ENCODE results near the gene CTNNA3. TPM values are rescaled to one million over a fixed set of nuclear protein-coding genes. Genes with fewer than 3 reads are reported as not detected.

The CTNNA3 gene
- total RNA-seq, 2 donors from 2014 or later, result under 0.01 to 0.33 TPM

- H3K9me3 ChIP-seq, result no peaks in the 10 kb centered on the region
- DNase-seq (no peak), ATAC-seq (no peak)
- TF ChIP-seq CTCF (IDR thresholded peaks at IDR 0.05) (no peak), POLR2A (IDR thresholded peaks at IDR 0.05) (no peak)
- intact Hi-C loops (cut with DNase I), result no loop called here
- H3K36me3 ChIP-seq (replicated peaks in 1 of 2; ENCODE audit: insufficient read depth in 1 of 2, low read depth in 2 of 2), result no peaks in the 10 kb centered on the region
- no peak overlapping the region for H3K4me3 ChIP-seq
- 26 to 40% methylated on average over 1 of the region's 1 CpG for WGBS, 2 donors
- H3K27me3 ChIP-seq, result no peaks in the 10 kb centered on the region
- no peak overlapping the region for H3K27ac ChIP-seq
- H3K4me1 ChIP-seq, result no peaks in the 10 kb centered on the region
Measured at GRCh38 chr10:67607472-67607871, 88.5 kb downstream of the CTNNA3 start.

DNA sequence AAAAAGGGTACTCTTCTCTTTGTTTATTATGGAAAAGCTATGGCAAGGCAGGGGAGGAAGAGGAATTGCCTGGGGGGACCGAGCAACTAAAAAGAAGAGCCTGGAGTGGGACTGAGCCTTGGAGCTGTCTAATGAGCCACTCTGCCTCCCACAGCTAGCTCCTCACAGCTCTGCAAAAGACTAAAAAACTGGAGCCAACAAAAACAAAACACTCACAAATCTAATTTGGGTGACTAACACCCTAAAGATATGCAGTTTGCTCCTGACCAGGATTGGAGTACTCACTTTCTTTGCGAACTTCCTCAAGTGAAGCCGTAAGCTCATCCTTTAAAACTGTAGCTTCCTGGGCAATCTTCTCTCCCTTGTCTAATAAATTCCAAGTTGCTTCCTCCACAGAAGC is 89.4 kb downstream of the CTNNA3 start:
- Histone ChIP-seq H3K9me3 (no peaks in the 10 kb centered on the region), H3K4me3 (no peak overlapping the region), H3K36me3 (replicated peaks in 1 of 2; ENCODE audit: insufficient read depth in 1 of 2, low read depth in 2 of 2) (no peaks in the 10 kb centered on the region), H3K27ac (no peak overlapping the region), H3K4me1 (no peaks in the 10 kb centered on the region), H3K27me3 (no peaks in the 10 kb centered on the region)
- 70 to 91% methylated on average over 3 of the region's 3 CpGs for WGBS, 2 donors
- intact Hi-C loops (cut with DNase I), result no loop called here
- DNase-seq (no peak), ATAC-seq (no peak)
- no peak for TF ChIP-seq POLR2A (IDR thresholded peaks at IDR 0.05)
- no peak for TF ChIP-seq CTCF (IDR thresholded peaks at IDR 0.05)

- 82 to 85% methylated on average over 3 of the region's 3 CpGs for WGBS, 2 donors
- H3K9me3 ChIP-seq, result no peaks in the 10 kb centered on the region
- ATAC-seq, result no peak
- H3K27ac ChIP-seq, result no peak overlapping the region
- intact Hi-C loops (cut with DNase I), result no loop called here
- H3K4me3 ChIP-seq, result no peak overlapping the region
- DNase-seq, result no peak
- H3K27me3 ChIP-seq, result no peaks in the 10 kb centered on the region
- TF ChIP-seq CTCF (IDR thresholded peaks at IDR 0.05) (no peak), POLR2A (IDR thresholded peaks at IDR 0.05) (no peak)
- no peaks in the 10 kb centered on the region for H3K4me1 ChIP-seq
- H3K36me3 ChIP-seq (replicated peaks in 1 of 2; ENCODE audit: insufficient read depth in 1 of 2, low read depth in 2 of 2), result no peaks in the 10 kb centered on the region
Measured at GRCh38 chr10:67603701-67604100, 92.3 kb downstream of the CTNNA3 start.

GRCh38 chr10:67603086-67603485 is 92.9 kb downstream of the CTNNA3 start:
- Histone ChIP-seq H3K9me3 (no peaks in the 10 kb centered on the region), H3K36me3 (replicated peaks in 1 of 2; ENCODE audit: insufficient read depth in 1 of 2, low read depth in 2 of 2) (no peaks in the 10 kb centered on the region), H3K27me3 (no peaks in the 10 kb centered on the region), H3K4me1 (no peaks in the 10 kb centered on the region), H3K4me3 (no peak overlapping the region), H3K27ac (no peak overlapping the region)
- DNase-seq, result no peak
- 73 to 86% methylated on average over 8 of the region's 8 CpGs for WGBS, 2 donors
- intact Hi-C loops (cut with DNase I), result no loop called here
- ATAC-seq, result no peak
- no peak for TF ChIP-seq CTCF (IDR thresholded peaks at IDR 0.05)

DNA sequence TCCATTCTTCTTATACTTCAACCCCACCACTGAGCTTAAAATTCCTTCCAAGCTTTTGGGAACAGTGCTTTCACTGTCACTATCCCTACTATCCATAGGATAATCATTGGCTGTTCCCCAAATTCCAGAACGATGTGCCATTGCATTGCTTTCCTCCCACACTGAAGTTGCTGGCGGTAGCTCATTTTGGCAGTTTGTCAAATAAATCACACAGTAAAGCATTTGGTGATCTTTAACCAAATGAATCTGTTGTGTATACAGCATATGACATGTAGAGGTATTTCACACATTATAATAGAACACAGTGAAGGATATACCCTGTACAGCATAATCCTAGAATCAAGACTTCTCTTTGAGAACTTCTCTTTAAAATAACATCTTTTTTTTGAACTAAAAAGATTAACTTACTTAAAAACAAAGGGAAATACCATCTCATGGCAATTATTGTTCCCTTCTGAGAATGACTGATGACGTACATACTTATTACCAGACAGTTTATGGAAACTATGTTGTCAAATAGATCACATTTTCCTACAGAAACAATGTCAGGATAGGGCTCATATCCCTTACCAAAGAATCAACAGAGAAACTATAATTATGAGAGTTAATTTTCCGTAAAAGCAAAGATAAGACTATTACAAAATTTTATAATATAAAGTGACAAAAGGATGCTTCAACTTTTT is 93.6 kb downstream of the CTNNA3 start:
- H3K27me3 ChIP-seq, result no peaks in the 10 kb centered on the region
- no peak for ATAC-seq

More for the DNA sequence above, 93.6 kb downstream of the CTNNA3 start:
- TF ChIP-seq POLR2A (IDR thresholded peaks at IDR 0.05) (no peak), CTCF (IDR thresholded peaks at IDR 0.05) (no peak)
- intact Hi-C loops (cut with DNase I), result no loop called here
- Histone ChIP-seq H3K9me3 (no peaks in the 10 kb centered on the region), H3K4me1 (no peaks in the 10 kb centered on the region), H3K27ac (no peak overlapping the region), H3K36me3 (replicated peaks in 1 of 2; ENCODE audit: insufficient read depth in 1 of 2, low read depth in 2 of 2) (no peaks in the 10 kb centered on the region), H3K4me3 (no peak overlapping the region)
- 50 to 54% methylated on average over 4 of the region's 4 CpGs for WGBS, 2 donors
- no peak for DNase-seq
